Muscle of back (tissue), 11 donors: ENCODE data around the gene SCN2B. TPM values are rescaled to one million over a fixed set of nuclear protein-coding genes. Genes with fewer than 3 reads are reported as not detected.

Experiments
- DNase-seq, 3 donors: peaks; one replicate each; pipeline versions ENCODE4 v3.0.0 to v3.0.0-alpha.2; 2013
- polyA plus RNA-seq, 10 donors: library from polyadenylated mRNA; unstranded; fragments of 120-200 nt; gene quantifications; one replicate each; pipeline ENCODE4 v1.2.1, GENCODE V29; 2013; ENCODE audit not compliant: insufficient read length in 10 of 10

The SCN2B gene
- polyA plus RNA-seq, 10 donors = 2.5 to 7.0 (median 5.0) TPM

DNA sequence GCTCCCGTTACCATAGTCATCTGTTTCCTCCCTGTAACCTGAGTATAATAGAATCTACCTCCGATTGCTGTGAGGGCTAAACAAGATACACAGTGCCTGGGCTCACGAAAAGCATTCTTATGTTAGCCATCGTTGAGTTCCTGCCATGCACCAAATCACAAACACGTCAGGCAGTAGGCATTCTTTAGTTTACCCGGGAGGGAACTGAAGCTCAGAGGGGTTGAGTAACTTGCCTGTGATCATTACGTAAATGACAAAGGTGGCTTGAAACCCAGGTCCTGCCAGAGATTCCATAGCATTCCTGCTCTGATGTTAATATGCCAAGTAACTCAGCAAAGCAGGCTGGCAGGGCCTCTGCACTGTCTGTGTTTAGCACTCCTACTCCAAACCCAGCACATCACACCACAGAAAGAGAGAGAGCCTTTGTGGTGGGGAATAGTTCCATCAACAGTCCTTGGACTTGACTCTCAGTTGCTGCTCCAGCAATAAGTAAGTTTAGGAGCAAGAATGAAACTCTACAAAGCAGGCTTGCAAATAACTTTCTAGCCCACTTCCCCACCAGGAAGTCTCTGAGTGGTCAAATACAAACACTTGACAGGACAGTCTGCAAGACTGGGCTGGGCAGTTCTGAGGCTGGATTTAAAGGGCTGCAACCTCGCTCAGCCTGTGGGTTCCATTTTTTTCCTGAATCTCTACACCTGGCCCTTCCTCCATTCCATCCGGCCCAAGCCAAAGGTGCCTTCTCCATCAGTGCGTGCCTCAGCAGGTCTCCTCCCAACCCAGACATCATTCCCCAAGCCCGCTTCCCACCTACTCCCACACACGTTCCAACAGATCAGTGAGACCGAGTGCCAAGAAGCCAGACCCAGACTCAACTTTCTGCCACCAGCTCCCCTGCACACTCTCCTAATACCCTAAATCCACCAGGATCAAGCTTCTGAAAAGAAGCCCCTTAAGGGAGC lies 1.1 kb downstream of the SCN2B start:
- DNase-seq = no peak

GRCh38 chr11:118174006-118174567 lies 2.4 kb downstream of the SCN2B start:
- DNase-seq = no peak

GRCh38 chr11:118172356-118172755 lies 4.1 kb downstream of the SCN2B start:
- DNase-seq = no peak

DNA sequence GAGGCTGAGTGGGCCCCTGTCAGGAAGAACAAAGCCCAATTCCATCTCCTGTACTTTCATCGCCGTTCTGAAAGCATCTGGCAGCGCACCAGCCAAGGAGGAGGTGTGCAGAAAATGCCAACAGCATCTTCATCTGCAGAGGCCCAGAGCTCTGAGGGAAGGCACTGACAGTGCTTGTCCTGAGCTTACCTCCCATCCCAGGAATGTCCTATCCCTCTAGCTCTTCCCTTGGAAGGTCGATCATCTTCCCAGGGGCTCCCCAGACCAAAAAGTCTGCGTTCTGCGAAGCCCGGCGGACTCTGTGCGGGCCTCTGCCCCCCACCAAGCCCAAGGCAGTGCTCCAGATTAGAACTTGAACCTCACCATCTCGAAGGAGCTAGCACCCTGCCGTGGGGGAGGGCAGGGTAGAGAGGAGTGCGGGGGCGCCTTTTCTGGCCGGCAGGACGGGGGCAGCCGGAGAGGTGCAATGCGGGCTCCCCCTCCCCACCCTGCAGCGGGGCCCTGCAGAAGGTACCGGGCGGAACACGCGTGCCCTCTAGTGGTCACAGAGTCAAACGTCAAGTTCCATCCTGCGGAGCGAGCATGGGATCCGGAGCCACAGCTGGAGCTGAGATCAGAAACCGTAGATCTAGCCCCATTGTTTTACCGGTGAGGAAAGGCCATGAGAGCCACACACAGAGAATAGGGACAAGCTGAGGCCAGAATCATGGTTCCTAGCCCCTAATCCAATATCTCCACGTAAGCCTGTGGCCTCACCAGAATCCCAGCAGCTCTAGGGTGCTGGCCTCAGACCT lies 5.0 kb downstream of the SCN2B start:
- peak; percentile 65 to 87 (median 81) for DNase-seq

DNA sequence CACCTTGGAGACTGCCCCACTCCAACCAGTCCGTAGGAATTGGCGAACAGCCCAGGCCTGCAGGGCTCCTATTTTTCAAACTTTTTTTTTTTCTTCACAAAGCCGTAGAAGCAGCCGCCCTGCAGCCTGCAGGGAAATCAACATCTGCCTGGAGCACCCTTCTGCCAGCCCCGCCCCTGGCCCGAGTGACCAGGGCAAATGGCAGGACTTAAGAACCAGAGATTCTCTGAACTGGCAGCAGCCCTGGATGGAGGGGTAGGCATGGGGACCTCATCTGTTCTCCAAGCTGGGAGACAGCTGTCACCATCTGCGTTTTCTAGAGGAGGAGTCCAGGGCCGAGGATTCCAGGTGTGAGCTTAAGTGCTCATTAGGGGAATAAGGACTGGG lies 5.6 kb downstream of the SCN2B start:
- no peak for DNase-seq

DNA sequence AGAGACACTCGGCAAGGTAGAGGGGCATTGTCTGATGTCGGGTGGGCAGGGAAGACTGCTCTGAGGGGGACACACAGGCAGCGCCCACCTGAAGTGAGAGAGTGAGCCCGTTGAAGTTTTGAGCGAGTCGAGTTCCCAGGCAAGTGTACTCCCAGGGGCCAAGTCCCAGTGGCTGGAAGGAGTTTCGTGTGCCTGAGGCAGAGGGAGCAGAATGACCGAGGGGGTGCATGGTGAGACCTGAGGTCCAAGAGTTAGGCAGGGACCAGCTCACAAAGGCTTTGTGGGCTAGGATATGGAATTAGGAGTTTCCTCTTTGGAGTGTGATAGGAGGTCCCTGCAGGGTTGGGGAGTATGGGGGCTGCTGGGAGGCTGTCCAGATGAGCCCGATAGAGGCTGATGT lies 6.2 kb downstream of the SCN2B start:
- no peak for DNase-seq

DNA sequence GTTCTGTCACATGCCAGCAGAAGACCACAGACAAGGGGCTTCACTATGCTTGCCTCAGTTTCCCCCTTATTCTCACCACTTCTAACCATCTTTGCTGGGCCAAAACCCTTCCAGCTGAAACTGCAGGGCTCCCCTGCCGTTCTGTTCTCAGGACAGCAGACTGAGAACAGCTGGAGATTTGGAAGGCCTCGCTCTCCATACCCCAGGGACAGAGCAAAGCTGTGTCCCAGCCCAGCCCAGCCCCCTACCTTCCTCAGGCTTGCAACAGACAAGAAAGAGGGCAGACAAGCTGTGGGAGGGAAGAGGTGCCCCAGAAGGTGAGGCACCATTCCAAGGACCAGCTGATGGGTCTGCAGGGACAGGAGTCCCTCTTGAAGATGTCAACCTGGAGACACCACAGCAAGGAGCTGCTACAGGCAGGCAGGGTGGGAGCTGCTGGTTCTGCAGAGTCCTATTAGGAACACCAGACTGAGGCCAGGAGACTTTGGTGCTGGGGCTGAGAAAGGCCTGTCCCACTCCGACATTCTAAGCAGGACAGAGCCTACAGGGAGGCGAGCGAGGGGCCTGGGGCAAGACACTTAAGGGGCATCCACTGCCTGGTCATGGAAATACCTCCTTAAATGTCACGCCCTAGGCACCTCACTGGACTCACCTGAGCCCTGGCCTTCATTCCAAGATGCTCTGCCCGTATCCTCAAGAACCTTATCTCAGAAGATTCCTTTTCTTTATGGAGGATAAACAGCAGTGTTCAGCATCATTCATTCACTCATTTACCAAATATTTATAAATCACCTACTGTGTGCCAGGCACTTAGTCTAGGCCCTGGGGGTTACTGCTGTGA lies 6.9 kb downstream of the SCN2B start:
- DNase-seq = no peak

GRCh38 chr11:118168751-118169150 lies 7.7 kb downstream of the SCN2B start:
- DNase-seq = no peak

GRCh38 chr11:118168316-118168715 lies 8.1 kb downstream of the SCN2B start:
- no peak for DNase-seq

DNA sequence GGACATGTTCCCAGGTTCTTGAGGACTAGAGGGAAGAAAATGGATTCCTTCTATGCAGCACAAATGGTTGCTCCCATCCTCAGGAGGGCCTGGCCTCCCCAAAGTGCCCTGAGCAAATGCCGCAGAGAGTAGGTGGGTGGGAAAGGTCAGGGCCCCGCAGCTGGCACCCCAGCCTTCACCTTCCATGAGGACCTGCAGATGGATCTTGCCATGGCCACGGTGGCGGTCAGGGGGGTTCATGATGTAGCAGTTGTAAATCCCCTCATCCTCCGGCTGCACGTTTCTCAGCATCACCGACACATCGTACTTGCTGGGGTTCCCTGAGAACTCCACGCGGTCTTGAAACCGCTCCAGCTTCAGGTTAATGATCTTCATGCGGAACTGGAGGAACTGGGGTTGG lies 8.5 kb downstream of the SCN2B start:
- no peak for DNase-seq

DNA sequence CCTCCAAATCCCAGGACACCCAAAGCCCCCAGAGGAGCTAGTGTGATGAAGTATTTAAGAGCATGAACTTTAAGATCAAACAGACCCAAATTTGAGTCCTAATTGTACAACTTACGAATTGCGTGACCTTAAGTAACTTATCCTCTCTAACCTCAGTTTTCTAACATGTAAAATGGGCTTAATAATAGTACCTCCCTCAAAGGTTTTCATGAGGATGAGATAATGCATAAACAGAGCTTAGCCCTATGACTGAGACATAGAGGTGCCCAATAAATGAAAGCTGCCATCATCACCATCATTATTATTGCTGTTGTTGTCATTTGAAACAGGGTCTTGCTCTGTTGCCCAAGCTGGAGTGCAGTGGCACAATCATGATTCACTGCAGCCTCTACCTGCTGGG lies 9.2 kb downstream of the SCN2B start:
- no peak for DNase-seq

GRCh38 chr11:118166641-118167040 lies 9.8 kb downstream of the SCN2B start:
- no peak for DNase-seq

GRCh38 chr11:118164885-118165284 lies 11.6 kb downstream of the SCN2B start:
- no peak for DNase-seq

DNA sequence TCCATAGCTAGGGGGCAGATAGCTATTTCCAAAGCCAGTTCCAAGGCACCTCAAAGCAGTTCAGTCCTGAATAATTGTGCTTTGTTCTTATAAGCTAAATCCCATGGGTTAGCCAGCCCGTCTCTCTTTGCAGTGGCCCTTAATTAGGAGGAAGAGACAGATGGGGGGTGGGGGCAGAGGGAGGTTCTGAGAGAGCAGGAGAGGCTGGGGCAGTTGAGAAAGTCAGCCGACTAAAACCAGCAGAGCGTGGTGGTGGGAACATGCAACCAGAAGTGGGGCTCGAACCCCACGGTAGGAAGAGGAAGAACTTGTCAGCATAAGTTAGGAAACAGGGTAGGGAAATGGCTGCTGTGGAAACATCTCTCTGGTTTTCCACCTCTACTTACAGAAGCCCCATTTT lies 12.9 kb downstream of the SCN2B start:
- no peak for DNase-seq

DNA sequence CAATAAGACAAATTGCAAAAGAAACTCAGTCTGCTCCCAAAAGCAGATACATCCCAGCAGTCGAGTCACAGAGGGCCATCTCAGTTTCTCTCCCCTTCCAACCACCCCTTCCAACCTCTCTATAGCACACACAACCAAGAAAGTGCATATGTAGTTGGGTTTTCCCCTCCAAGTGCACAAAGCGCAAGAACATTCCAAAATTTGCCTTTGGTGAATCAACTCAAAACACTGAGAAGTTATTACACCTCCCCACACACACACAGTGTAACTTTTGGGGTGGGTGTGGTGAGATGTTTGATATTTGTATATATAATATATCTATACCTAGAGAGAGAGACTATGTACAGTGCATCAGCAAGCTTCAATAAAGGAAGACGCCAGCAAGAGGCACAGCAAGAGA lies 13.6 kb downstream of the SCN2B start:
- DNase-seq = no peak

GRCh38 chr11:118161786-118162185 lies 14.7 kb downstream of the SCN2B start:
- DNase-seq = no peak

- DNase-seq = no peak
These were observed 19.1 kb downstream of the SCN2B start for GRCh38 chr11:118157186-118157895.

DNA sequence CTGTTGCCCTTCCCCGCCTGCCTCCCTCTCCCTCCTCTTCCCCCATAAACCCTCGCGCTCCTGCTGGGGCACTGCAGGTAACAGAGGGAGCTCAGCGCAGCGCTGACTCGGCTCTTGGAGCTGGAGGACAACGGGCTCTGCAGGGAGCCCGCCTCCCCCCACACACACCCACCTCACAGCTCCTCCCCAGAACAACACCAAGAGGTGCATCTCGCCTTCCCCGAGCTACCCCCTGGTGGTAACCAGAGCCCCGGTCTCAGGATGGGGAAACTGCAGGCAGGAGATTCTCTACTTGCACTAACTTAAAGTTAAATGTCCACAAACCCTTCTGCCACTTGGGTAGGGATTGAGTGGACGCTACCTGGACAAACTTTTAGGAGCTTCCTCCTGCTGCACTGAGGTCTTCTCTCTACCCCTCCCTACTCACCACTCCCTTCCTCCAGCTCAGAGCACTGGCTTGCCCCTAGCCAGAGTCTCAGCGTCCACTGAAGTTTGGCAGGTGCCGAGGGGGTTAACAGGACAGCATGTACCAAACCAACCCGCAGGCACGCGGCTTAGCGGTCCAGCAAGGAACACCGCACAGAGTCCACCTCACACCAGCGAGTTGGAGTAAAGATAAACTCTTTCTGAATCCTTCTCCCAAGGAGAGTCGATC lies 19.8 kb downstream of the SCN2B start:
- DNase-seq = no peak

DNA sequence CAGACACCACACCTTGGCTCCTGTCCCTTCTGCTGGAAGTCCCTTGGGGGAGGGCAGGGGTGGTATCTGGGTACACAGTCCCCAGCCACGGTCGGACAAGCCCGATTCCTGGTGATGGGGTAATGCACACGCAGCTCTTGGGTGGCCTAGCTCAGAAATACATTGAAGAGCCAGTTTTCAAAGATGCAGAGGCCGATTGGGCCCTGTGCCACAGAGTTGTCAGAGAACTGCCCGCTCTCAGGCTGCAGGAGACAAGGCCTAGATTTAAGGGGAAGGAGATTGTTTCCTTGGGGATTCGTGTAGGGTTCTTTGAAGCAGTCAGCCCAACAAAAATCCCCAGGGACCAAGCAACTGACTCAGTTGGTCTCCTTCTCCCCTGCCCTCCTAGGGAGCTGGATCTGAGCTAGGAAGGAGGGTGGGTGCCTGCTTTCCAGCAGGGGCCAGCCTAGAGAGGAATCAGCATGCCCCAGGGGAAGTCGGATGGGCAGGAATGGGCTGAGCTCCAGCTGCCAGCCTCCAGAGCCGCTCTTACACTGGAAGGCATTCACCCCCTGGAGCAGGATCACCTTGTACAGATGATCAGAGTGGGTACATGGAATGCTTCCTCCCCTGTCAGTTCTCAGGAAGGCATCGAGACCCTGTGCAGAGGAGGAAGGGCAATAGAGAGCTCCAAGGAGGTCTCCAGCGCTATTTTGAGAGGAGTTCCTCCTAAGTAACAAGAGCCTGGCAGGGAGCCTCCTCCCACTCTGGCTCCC lies 20.5 kb downstream of the SCN2B start:
- no peak for DNase-seq

GRCh38 chr11:118154641-118155040 lies 21.8 kb downstream of the SCN2B start:
- DNase-seq = no peak
